ENCODE measurements around the gene RB1.

RB1 gene

DNA sequence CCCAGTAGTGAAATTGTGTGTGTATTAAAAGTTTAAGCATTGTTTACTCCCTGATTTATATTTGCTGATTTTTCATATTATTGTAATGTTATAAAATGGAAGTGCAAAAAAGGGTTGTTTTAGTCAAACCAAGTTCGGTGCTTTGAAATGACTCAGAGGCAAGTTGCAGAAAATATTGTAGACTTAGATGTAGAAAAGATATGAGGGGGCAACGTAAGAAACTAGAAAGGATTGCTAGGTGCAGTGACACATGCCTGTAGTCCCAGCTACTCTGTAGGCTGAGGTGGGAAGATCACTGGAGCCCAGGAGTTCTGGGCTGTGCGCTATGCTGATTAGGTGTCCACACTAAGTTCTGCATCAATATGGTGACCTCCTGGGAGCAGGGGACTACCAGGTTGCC is 125.5 kb downstream of the RB1 start:
- H3K4me3 ChIP-seq (replicated peaks; ENCODE audit: low read depth, low read length): no peak overlapping the region
- TF ChIP-seq, protein P1, sequence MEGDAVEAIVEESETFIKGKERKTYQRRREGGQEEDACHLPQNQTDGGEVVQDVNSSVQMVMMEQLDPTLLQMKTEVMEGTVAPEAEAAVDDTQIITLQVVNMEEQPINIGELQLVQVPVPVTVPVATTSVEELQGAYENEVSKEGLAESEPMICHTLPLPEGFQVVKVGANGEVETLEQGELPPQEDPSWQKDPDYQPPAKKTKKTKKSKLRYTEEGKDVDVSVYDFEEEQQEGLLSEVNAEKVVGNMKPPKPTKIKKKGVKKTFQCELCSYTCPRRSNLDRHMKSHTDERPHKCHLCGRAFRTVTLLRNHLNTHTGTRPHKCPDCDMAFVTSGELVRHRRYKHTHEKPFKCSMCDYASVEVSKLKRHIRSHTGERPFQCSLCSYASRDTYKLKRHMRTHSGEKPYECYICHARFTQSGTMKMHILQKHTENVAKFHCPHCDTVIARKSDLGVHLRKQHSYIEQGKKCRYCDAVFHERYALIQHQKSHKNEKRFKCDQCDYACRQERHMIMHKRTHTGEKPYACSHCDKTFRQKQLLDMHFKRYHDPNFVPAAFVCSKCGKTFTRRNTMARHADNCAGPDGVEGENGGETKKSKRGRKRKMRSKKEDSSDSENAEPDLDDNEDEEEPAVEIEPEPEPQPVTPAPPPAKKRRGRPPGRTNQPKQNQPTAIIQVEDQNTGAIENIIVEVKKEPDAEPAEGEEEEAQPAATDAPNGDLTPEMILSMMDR (IDR thresholded peaks at IDR 0.05; ENCODE audit: low read length, missing control alignments): no peak
- DNase-seq (ENCODE audit: low read depth): no peak

DNA sequence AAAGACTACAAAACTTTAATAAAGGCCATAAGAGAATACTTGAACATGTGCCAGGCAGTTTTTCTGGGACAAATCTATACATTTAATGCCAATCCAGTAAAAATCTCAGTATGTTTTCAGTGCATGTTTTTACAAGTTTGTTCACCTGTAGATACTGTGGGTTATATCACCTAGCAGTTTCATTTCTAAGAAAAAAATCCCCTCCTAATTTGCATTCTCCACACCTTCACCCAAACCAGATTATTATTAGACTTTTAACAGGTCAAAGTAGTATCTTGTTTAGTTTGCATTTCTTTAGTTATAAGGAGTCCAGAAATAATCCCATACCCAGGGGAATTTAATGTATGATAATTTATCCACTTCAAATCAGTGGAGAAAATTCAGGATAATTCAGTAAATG is 126.3 kb downstream of the RB1 start:
- TF ChIP-seq, protein P1 (IDR thresholded peaks at IDR 0.05; ENCODE audit: low read length, missing control alignments): no peak
- H3K4me3 ChIP-seq (replicated peaks; ENCODE audit: low read depth, low read length): no peak overlapping the region
- no peak for DNase-seq (ENCODE audit: low read depth)

DNA sequence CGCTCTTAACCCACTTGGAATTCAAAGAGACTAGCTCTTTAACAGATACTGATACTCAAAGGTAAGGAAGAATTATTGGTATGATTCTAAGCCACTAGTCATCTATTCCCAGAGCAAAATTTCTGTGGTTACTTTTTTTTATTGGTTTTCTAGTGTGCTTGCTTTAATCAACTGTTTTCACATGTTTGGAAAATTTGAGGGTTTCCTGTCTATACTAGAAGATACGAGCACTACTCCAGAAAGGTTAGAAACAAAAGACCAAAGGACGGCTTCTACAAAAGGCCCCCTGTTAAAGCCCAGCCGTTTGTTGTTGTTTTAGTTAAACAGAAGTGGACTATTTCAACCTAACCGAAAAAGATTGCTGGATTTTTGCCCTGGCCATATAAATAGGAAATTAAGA is 127.9 kb downstream of the RB1 start:
- TF ChIP-seq, protein P1 (IDR thresholded peaks at IDR 0.05; ENCODE audit: low read length, missing control alignments): no peak
- no peak for DNase-seq (ENCODE audit: low read depth)
- H3K4me3 ChIP-seq (replicated peaks; ENCODE audit: low read depth, low read length): no peak overlapping the region

DNA sequence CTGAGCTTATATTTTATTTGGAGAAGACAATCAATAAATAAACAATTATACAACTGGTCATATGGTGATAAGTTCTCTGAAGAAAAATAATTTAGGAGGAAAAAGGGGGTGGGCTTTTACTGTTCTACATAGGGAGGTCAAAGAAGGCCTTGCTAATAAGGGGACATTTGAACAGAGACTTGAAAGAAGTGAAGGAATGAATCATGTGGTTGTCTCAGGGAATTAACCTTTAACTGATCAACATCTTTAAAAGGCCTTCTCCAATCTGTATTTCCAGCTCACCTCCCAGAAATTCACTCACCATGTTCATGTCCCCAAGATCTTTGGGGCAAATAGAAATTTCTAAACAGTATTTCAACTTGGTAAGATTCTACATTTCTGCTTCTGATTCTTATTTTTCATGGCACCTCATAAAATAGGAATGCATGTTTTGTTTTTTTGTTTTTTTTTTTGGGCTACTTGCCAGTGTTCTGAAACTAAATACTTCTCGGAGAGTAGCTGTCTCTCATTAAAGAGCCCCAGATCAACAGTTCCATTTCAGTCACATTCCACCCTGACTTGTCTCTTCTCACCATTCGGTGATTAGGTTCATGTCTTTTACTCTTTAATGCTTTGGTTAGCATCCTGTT is 128.6 kb downstream of the RB1 start:
- TF ChIP-seq, protein P1 (IDR thresholded peaks at IDR 0.05; ENCODE audit: low read length, missing control alignments): no peak
- H3K4me3 ChIP-seq (replicated peaks; ENCODE audit: low read depth, low read length): no peak overlapping the region
- peak; percentile 53 for DNase-seq (ENCODE audit: low read depth)

DNA sequence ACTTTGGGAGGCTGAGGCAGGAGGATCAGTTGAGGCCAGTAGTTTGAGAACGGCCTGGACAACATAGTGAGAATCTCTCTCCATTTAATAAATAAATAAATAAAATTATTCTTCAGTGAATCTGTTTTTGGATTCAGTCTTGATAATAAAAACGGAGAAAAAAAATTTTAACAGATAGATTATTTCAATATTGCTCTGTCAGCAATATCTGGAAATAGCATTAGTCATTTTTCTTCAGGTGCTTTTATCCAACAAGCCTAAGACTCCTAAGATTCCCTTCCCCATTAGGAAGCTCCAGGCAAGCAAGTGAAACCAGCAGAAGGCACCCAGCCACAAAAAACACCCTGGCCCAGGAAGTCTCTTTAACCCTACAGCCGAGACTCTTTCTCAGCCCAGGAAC is 130.6 kb downstream of the RB1 start:
- TF ChIP-seq, protein P1 (IDR thresholded peaks at IDR 0.05; ENCODE audit: low read length, missing control alignments): no peak
- DNase-seq (ENCODE audit: low read depth): no peak
- no peak overlapping the region for H3K4me3 ChIP-seq (replicated peaks; ENCODE audit: low read depth, low read length)

DNA sequence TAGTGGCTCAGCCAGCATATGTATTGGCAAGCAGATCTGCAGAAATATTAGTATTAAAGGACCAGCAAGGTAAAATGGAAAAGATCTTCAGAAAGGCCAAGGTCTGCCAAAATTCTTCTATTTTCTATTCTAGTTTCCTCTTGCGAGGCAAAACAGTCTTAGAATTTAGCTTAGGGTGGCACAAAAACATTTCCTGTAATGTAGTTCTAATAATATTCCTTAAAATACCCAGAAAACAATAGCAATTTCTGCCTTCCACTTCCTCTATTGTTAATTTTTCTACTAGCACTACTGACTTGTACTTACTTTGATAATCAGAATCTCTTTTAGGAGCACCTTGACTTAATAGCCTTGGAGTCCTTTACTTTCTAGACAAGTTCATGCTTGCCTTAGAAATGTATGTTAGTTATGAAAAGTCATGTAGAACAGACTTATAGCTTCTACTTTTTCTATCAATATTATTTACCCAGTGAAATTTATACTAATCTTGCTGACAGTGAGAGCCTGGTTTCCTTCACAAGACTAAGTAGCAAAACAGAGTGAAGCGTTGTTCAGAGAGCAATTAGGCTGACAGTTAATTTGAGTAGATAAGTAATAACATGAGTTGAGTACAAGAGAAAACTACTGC is 133.2 kb downstream of the RB1 start:
- H3K4me3 ChIP-seq (replicated peaks; ENCODE audit: low read depth, low read length): no peak overlapping the region
- TF ChIP-seq, protein P1 (IDR thresholded peaks at IDR 0.05; ENCODE audit: low read length, missing control alignments): no peak
- no peak for DNase-seq (ENCODE audit: low read depth)

DNA sequence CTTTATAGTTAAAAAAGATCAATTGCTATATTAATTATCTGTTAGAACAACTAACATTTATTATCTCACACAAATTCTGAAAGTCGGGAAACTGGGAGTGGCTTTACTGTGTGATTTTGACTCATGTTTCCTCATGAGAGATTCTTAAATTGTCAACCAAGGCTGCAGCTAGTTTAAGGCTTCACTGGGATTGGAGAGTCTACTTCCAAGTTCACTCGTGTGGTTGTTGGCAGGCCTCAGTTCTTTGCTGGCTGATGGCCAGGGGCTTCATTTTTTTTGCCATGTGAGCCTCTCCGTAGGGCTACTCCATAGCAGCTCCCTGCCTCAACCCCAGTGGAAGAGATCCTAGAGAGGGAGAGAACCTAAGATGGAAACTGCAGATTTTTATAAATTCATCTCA is 133.8 kb downstream of the RB1 start:
- peak; percentile 88 for DNase-seq (ENCODE audit: low read depth)
- no peak overlapping the region for H3K4me3 ChIP-seq (replicated peaks; ENCODE audit: low read depth, low read length)
- TF ChIP-seq, protein P1 (IDR thresholded peaks at IDR 0.05; ENCODE audit: low read length, missing control alignments): no peak

All from fibroblast of pulmonary artery (primary cell).